PC-9 (cell line): Measurements from ENCODE around the gene SAMD5.

Source experiments
- CTCF ChIP-seq: fragments of 200-600 bp; sonication (generic); conservative IDR thresholded peaks from 2 replicates; pipeline ENCODE4 v1.6.1; 2017; ENCODE audit warnings: mixed run types, antibody characterized with exemption, mild to moderate bottlenecking, moderate library complexity
- EZH2 ChIP-seq: fragments of 200-600 bp; sonication (generic); IDR thresholded peaks from 2 replicates; pipeline ENCODE4 v1.8.0; 2017; ENCODE audit warnings: antibody characterized with exemption, low read depth

- TF ChIP-seq CTCF (no peak), EZH2 (no peak)
These were observed 40.6 kb upstream of the SAMD5 start for GRCh38 chr6:147467886-147468285.
